IMR-90 (cell line): ENCODE measurements around the gene SIM1. TPM values are rescaled to one million over a fixed set of nuclear protein-coding genes. Genes with fewer than 3 reads are reported as not detected.

ENCODE experiments used
- ATAC-seq: fragments of 200-7000 bp; cut with Tn5 transposase; 2 replicates; pipeline ENCODE4 v1.9.1; 2020; ENCODE audit warnings: low read depth, mild to moderate bottlenecking, moderate library complexity
- BruUV-seq: library from RNA; stranded (reverse); fragments of 400-500 nt; replicated peaks from 2 replicates; lab custom pipeline; 2021; lab: Mats Ljungman, UMichigan
- CTCF ChIA-PET: fragments of 300-600 bp; formaldehyde crosslinking; extraction: SDS; loops from one replicate; lab custom pipeline; 2021; ENCODE audit warnings: antibody characterized with exemption; lab: Yijun Ruan, JAX
- POLR2A ChIA-PET: fragments of 300-600 bp; sonication (Branson Sonifier 250); formaldehyde crosslinking; loops from one replicate; lab custom pipeline; 2022; ENCODE audit warnings: antibody characterized with exemption; ENCODE audit not compliant: unreplicated experiment; lab: Charles Lee
- DNase-seq: peaks from one replicate; pipeline ENCODE4 v3.0.0; 2013
- H2AFZ ChIP-seq: replicated peaks from 2 replicates; pipeline ENCODE3; 2013; ENCODE audit warnings: low read length, mild to moderate bottlenecking; ENCODE audit not compliant: poor library complexity
- H2AK5ac ChIP-seq: 2 replicates; pipeline ENCODE4 v1.6.1; 2013; ENCODE audit warnings: low read depth, low read length, inconsistent platforms
- H2AK9ac ChIP-seq: replicated peaks from 2 replicates; pipeline ENCODE3; 2013; ENCODE audit warnings: mild to moderate bottlenecking, low read depth, low read length, moderate library complexity; ENCODE audit not compliant: poor library complexity
- H2BK120ac ChIP-seq: 2 replicates; pipeline ENCODE4 v1.6.1; 2013; ENCODE audit warnings: low read depth, low read length, inconsistent platforms
- H2BK15ac ChIP-seq: 3 replicates; pipeline ENCODE4 v1.6.1; 2013; ENCODE audit warnings: low read depth, low read length, inconsistent platforms
- H2BK20ac ChIP-seq: 2 replicates; pipeline ENCODE4 v1.6.1; 2013; ENCODE audit warnings: low read depth, mild to moderate bottlenecking, inconsistent platforms, low read length, moderate library complexity
- H2BK5ac ChIP-seq: 2 replicates; pipeline ENCODE4 v1.6.1; 2013; ENCODE audit warnings: mild to moderate bottlenecking, low read depth, low read length, inconsistent platforms; ENCODE audit not compliant: poor library complexity, severe bottlenecking
- H3K14ac ChIP-seq: replicated peaks from 2 replicates; pipeline ENCODE4 v1.6.1; 2013; ENCODE audit warnings: low read depth, low read length, inconsistent platforms
- H3K18ac ChIP-seq: 2 replicates; pipeline ENCODE4 v1.6.1; 2013; ENCODE audit warnings: low read depth, low read length, control low read depth
- H3K23ac ChIP-seq: 2 replicates; pipeline ENCODE4 v1.6.1; 2013; ENCODE audit warnings: low read depth, low read length, inconsistent platforms
- H3K27ac ChIP-seq: 2 replicates; pipeline ENCODE4 v1.5.1; 2013; ENCODE audit warnings: mild to moderate bottlenecking, control low read depth, low read length; ENCODE audit not compliant: insufficient read depth
- H3K27me3 ChIP-seq: 2 replicates; pipeline ENCODE4 v1.6.1; 2013; ENCODE audit warnings: low read length; ENCODE audit not compliant: control insufficient read depth, insufficient read depth
- H3K36me3 ChIP-seq: 2 replicates; pipeline ENCODE4 v1.6.1; 2013; ENCODE audit warnings: low read length, mixed read lengths; ENCODE audit not compliant: control insufficient read depth, insufficient read depth
- H3K4ac ChIP-seq: 2 replicates; pipeline ENCODE4 v1.6.1; 2013; ENCODE audit warnings: low read depth, low read length, inconsistent platforms
- H3K4me1 ChIP-seq: 2 replicates; pipeline ENCODE4 v1.6.1; 2013; ENCODE audit warnings: low read length, mixed read lengths; ENCODE audit not compliant: control insufficient read depth, insufficient read depth
- H3K4me2 ChIP-seq: 2 replicates; pipeline ENCODE4 v1.6.1; 2013; ENCODE audit warnings: low read depth, mild to moderate bottlenecking, control low read depth, low read length, moderate library complexity
- H3K4me3 ChIP-seq: 2 replicates; pipeline ENCODE4 v1.5.1; 2013; ENCODE audit warnings: low read depth, mild to moderate bottlenecking, control low read depth, low read length, moderate library complexity; ENCODE audit not compliant: insufficient read depth
- H3K56ac ChIP-seq: 2 replicates; pipeline ENCODE4 v1.6.1; 2013; ENCODE audit warnings: low read length, inconsistent platforms; ENCODE audit not compliant: insufficient read depth; ENCODE audit errors: extremely low read depth
- H3K79me1 ChIP-seq, 2 experiments: 2 replicates each; pipeline ENCODE4 v1.6.1; 2013; ENCODE audit warnings: low read length in 2 of 2, inconsistent platforms in 1 of 2, low read depth in 1 of 2
- H3K9ac ChIP-seq: 2 replicates; pipeline ENCODE4 v1.6.1; 2013; ENCODE audit warnings: low read depth, low read length, control low read depth
- H3K9me1 ChIP-seq: 2 replicates; pipeline ENCODE4 v1.6.1; 2013; ENCODE audit warnings: low read length, inconsistent platforms; ENCODE audit not compliant: insufficient read depth
- H3K9me3 ChIP-seq: 2 replicates; pipeline ENCODE4 v1.6.1; 2013; ENCODE audit warnings: low read length; ENCODE audit not compliant: control insufficient read depth, insufficient read depth
- H4K20me1 ChIP-seq: 2 replicates; pipeline ENCODE4 v1.6.1; 2013; ENCODE audit warnings: low read length, inconsistent platforms; ENCODE audit not compliant: insufficient read depth
- H4K5ac ChIP-seq: 2 replicates; pipeline ENCODE4 v1.6.1; 2013; ENCODE audit warnings: mild to moderate bottlenecking, low read depth, low read length, control low read depth
- H4K8ac ChIP-seq, 2 experiments: 2 replicates each; pipeline ENCODE4 v1.6.1; 2013; ENCODE audit warnings: low read depth in 2 of 2, low read length in 2 of 2, control low read depth in 1 of 2, inconsistent platforms in 1 of 2
- H4K91ac ChIP-seq: 2 replicates; pipeline ENCODE4 v1.6.1; 2013; ENCODE audit warnings: low read depth, low read length, inconsistent platforms; ENCODE audit not compliant: insufficient read depth
- CTCF ChIP-seq: conservative IDR thresholded peaks from 2 replicates; pipeline ENCODE4 v1.5.1; 2012; ENCODE audit warnings: mild to moderate bottlenecking, low read depth, low read length, improper control_type of control experiment
- MAFK ChIP-seq: IDR thresholded peaks from 2 replicates; pipeline ENCODE4 v1.6.1; 2012; ENCODE audit warnings: low read depth, low read length, improper control_type of control experiment
- MXI1 ChIP-seq: IDR thresholded peaks from 2 replicates; pipeline ENCODE4 v1.6.1; 2012; ENCODE audit warnings: low read depth, mild to moderate bottlenecking, low read length, moderate library complexity, borderline replicate concordance
- NFE2L2 ChIP-seq: fragments of 150-350 bp; IDR thresholded peaks from 2 replicates; pipeline ENCODE4 v1.6.1; 2016; ENCODE audit warnings: low read depth, mild to moderate bottlenecking, low read length
- POLR2A ChIP-seq: IDR thresholded peaks from 2 replicates; pipeline ENCODE4 v1.6.1; 2012; ENCODE audit warnings: mild to moderate bottlenecking, low read depth, low read length
- USF2 ChIP-seq: fragments of 150-350 bp; IDR thresholded peaks from 2 replicates; pipeline ENCODE4 v1.6.1; 2017; ENCODE audit warnings: mild to moderate bottlenecking, antibody characterized with exemption, low read length, low read depth
- WGBS, 2 experiments: methylation state at CpG; one replicate each; pipeline versions ENCODE4 v1.1.5 to v1.1.7; 2013; ENCODE audit warnings: missing lambda C conversion rate in 2 of 2; ENCODE audit not compliant: insufficient read length in 1 of 2; ENCODE audit errors: extremely low coverage in 2 of 2; 5-methylcytosine and 5-hydroxymethylcytosine counted together
- dilution Hi-C: fragments of 300-500 bp; cut with HindIII; formaldehyde crosslinking; loops from one replicate; pipeline ENCODE4 v1.14.3; 2018; ENCODE audit warnings: low sequenced_read_pairs; ENCODE audit not compliant: unreplicated experiment
- in situ Hi-C: fragments of 300-500 bp; cut with MboI; formaldehyde crosslinking; loops from 3 replicates; pipeline ENCODE4 v1.14.3; 2019; ENCODE audit warnings: low sequenced_read_pairs, inconsistent platforms, mixed read lengths
- intact Hi-C: fragments of 100-400 bp; cut with micrococcal nuclease; formaldehyde crosslinking; loops from 2 replicates; pipeline ENCODE4 v1.10.0; 2022
- polyA plus RNA-seq, 3 experiments: library from polyadenylated mRNA; depleted of rRNA; stranded (reverse); fragments of >200 nt; gene quantifications; 2 replicates each; pipeline ENCODE4 v1.2.3, GENCODE V29; 2012; ENCODE audit warnings: low replicate concordance in 1 of 3
- total RNA-seq: library from RNA; depleted of rRNA; stranded (reverse); fragments of >200 nt; gene quantifications from 2 replicates; pipeline ENCODE4 v1.2.3, GENCODE V29; 2012

The SIM1 gene
- total and polyA plus RNA-seq, 2 of the 4 experiments (the other 2 are of a cell fraction) = not detected

- 0% methylated on average over 1 of the region's 10 CpGs; no CpG with 5 or more reads in 1 of the 2 experiments for WGBS, 2 experiments
- H2BK20ac ChIP-seq = no peak overlapping the region
- no peak overlapping the region for H2BK120ac ChIP-seq
- in situ Hi-C loops = loop anchor here (25.0 kb wide), 1 partner anchor 872 kb away; no protein-coding TSS in a partner anchor
- H2BK15ac ChIP-seq = no peak overlapping the region
- dilution Hi-C loops = loop anchor here (25.0 kb wide), 1 partner anchor 347 kb away; no protein-coding TSS in a partner anchor
- ChIA-PET CTCF (no interaction called here), POLR2A (no interaction called here)
- H3K4me3 ChIP-seq = no peak overlapping the region
- no peak for ATAC-seq
- H3K4me1 ChIP-seq = no peaks in the 10 kb centered on the region
- H3K23ac ChIP-seq = no peak overlapping the region
- no peak overlapping the region for H3K14ac ChIP-seq
- DNase-seq = no peak
- H3K27ac ChIP-seq = no peak overlapping the region
- H4K91ac ChIP-seq = no peak overlapping the region
- intact Hi-C loops = no loop called here
- H3K9me3 ChIP-seq = peaks cover 49% of the 10 kb centered on the region
- TF ChIP-seq CTCF = no peak
- TF ChIP-seq USF2 = no peak
- no peak for TF ChIP-seq MXI1
- TF ChIP-seq MAFK = no peak
- TF ChIP-seq POLR2A = no peak
- no peak for TF ChIP-seq NFE2L2
- H3K9me1 ChIP-seq = no peaks in the 10 kb centered on the region
- no peak overlapping the region for H3K4ac ChIP-seq
- H2AFZ ChIP-seq = no peak overlapping the region
- no peak overlapping the region for H3K56ac ChIP-seq
- H2BK5ac ChIP-seq = no peak overlapping the region
- H4K5ac ChIP-seq = no peak overlapping the region
- no peak overlapping the region for H3K9ac ChIP-seq
- H2AK5ac ChIP-seq = no peak overlapping the region
- H4K8ac ChIP-seq = no peak overlapping the region
- H3K36me3 ChIP-seq = no peaks in the 10 kb centered on the region
- no peak overlapping the region for H3K4me2 ChIP-seq
- no TSS peak for BruUV-seq
- no peaks in the 10 kb centered on the region for H3K79me1 ChIP-seq
- no peak overlapping the region for H3K18ac ChIP-seq
- H2AK9ac ChIP-seq = no peak overlapping the region
- peaks cover 33% of the 10 kb centered on the region for H4K20me1 ChIP-seq
- peaks cover 94% of the 10 kb centered on the region for H3K27me3 ChIP-seq
These were observed 5.7 kb downstream of the SIM1 start for GRCh38 chr6:100458841-100459591.
